Skeletal muscle tissue (tissue), 4 donors: Measurements from ENCODE around the gene BMI1. TPM values are rescaled to one million over a fixed set of nuclear protein-coding genes. Genes with fewer than 3 reads are reported as not detected.

ENCODE experiments used
- H3K27ac ChIP-seq: one replicate; pipeline ENCODE4 v1.7.0; 2013; ENCODE audit warnings: mild to moderate bottlenecking, low read depth, low read length, inconsistent platforms
- H3K27me3 ChIP-seq, 3 donors: one replicate each; pipeline ENCODE4 v1.7.0; 2013; ENCODE audit warnings: low read length in 3 of 3; ENCODE audit not compliant: control insufficient read depth in 3 of 3, insufficient read depth in 3 of 3
- H3K36me3 ChIP-seq, 3 donors: one replicate each; pipeline ENCODE4 v1.7.0; 2013; ENCODE audit warnings: low read length in 3 of 3; ENCODE audit not compliant: control insufficient read depth in 3 of 3, insufficient read depth in 3 of 3
- H3K4me1 ChIP-seq, 3 donors: one replicate each; pipeline ENCODE4 v1.7.0; 2013; ENCODE audit warnings: low read length in 3 of 3, mild to moderate bottlenecking in 3 of 3; ENCODE audit not compliant: control insufficient read depth in 3 of 3, insufficient read depth in 3 of 3
- H3K4me3 ChIP-seq, 3 donors: one replicate each; pipeline ENCODE4 v1.7.0; 2013; ENCODE audit warnings: low read length in 3 of 3
- H3K9ac ChIP-seq, 3 donors: one replicate each; pipeline ENCODE4 v1.7.0; 2013; ENCODE audit warnings: low read length in 3 of 3, mild to moderate bottlenecking in 3 of 3, moderate library complexity in 2 of 3, low read depth in 1 of 3
- H3K9me3 ChIP-seq, 3 donors: one replicate each; pipeline ENCODE4 v1.7.0; 2013; ENCODE audit warnings: low read length in 3 of 3; ENCODE audit not compliant: control insufficient read depth in 3 of 3
- total RNA-seq: library from RNA; depleted of rRNA; stranded (reverse); fragments of >200 nt; gene quantifications from one replicate; pipeline ENCODE4 v1.2.3, GENCODE V29; 2014
- donor health status: Osteomylitis.

Gene BMI1
- 31.3 TPM for total RNA-seq

DNA sequence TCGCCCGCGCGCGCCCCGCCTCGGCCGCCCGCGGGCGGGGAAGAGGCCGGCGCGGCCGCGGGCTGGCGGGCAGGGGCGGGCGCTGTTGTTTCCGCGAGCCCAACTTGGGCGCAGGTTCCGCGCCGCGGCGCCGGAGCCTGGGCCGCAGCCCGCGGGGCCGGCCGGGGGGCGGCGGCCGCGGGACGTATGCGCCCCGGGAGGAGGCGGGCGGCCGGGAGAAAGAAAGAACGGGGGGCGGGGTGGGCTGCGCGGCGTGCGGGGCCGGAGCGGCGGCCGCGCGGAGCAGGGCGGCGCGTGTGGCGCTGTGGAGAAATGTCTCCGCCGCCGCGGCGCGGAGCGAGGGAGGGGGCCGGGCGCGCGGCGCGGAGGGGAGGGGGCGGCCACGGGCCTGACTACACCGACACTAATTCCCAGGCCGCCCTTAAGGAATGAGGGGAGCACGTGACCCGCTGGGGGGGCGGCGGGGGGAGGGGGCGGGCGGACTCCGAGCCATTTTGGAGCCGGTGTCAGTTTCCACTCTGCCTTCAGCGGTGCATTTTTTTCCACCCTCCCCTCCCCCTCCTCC lies at the start of gene BMI1:
Gene BMI1, plus strand, starts transcription at position 509 of the 565 bp plus-strand sequence. CDS start 5,351 bp downstream, outside the sequence.
- Histone ChIP-seq H3K27ac (peak within 1 kb of the TSS; percentile 88), H3K4me1 (peaks cover 19 to 43% (median 20%) of the 10 kb centered on the region in 3 donors), H3K36me3 (no peaks in the 10 kb centered on the region), H3K9ac (peak within 1 kb of the TSS; percentile 79 to 95 (median 90)), H3K27me3 (peaks cover 0 to 7% (median 0%) of the 10 kb centered on the region in 3 donors), H3K4me3 (peak within 1 kb of the TSS; percentile 73 to 80 (median 79)), H3K9me3 (no peaks in the 10 kb centered on the region)

- H3K4me3 ChIP-seq: no peak overlapping the region
- no peaks in the 10 kb centered on the region for H3K27me3 ChIP-seq
- no peaks in the 10 kb centered on the region for H3K4me1 ChIP-seq
- H3K9me3 ChIP-seq: no peaks in the 10 kb centered on the region
- H3K9ac ChIP-seq: no peak overlapping the region
- no peaks in the 10 kb centered on the region for H3K36me3 ChIP-seq
- no peak overlapping the region for H3K27ac ChIP-seq
Observed at GRCh38 chr10:22271786-22272185, 49.1 kb upstream of the BMI1 start.

GRCh38 chr10:22278441-22278782 lies 42.5 kb upstream of the BMI1 start:
- H3K4me3 ChIP-seq: no peak overlapping the region
- no peak overlapping the region for H3K27ac ChIP-seq
- no peaks in the 10 kb centered on the region for H3K36me3 ChIP-seq
- peaks cover 0 to 4% (median 0%) of the 10 kb centered on the region in 3 donors for H3K27me3 ChIP-seq
- H3K9ac ChIP-seq: no peak overlapping the region
- no peaks in the 10 kb centered on the region for H3K4me1 ChIP-seq
- no peaks in the 10 kb centered on the region for H3K9me3 ChIP-seq

GRCh38 chr10:22280078-22280477 lies 40.8 kb upstream of the BMI1 start:
- Histone ChIP-seq H3K27me3 (peaks cover 0 to 4% (median 0%) of the 10 kb centered on the region in 3 donors), H3K4me1 (no peaks in the 10 kb centered on the region), H3K9me3 (no peaks in the 10 kb centered on the region), H3K4me3 (no peak overlapping the region), H3K36me3 (no peaks in the 10 kb centered on the region), H3K9ac (no peak overlapping the region), H3K27ac (no peak overlapping the region)

GRCh38 chr10:22285130-22285529 lies 35.8 kb upstream of the BMI1 start:
- no peaks in the 10 kb centered on the region for H3K9me3 ChIP-seq
- H3K27me3 ChIP-seq: peaks cover 0 to 1% (median 0%) of the 10 kb centered on the region in 3 donors
- H3K4me1 ChIP-seq: no peaks in the 10 kb centered on the region
- no peak overlapping the region for H3K27ac ChIP-seq
- H3K4me3 ChIP-seq: no peak overlapping the region
- no peaks in the 10 kb centered on the region for H3K36me3 ChIP-seq
- no peak overlapping the region for H3K9ac ChIP-seq

DNA sequence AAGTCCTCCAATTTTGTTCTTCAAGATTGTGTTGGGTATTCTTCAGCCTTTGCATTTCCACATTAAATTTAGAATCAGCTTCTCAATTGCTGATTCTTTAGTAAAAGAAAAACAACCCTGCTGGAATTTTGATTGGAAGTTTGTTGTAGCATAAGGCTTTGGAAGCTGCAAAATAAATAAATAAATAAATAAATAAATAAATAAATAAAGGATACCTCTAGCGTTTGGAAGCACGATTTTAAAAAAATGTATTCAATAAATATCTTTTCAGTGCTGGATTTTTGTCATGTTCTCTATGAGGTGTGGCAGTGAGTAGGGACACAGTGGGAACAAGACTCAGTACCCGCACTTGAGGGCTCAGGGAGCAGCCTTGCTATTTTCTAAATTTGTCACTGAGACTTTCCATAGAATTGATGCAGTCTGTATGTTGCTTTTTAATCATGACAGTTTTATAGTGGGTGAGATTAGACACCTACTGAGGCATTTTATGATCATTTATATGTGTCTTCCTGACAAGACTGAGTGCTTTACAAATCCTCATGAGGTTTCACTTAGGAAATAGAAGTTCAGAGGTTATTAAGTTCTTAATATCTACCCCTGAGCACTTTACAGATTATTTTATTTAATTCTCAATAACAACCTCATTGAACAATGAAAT lies 27.0 kb upstream of the BMI1 start:
- no peaks in the 10 kb centered on the region for H3K9me3 ChIP-seq
- H3K4me1 ChIP-seq: no peaks in the 10 kb centered on the region
- H3K4me3 ChIP-seq: no peak overlapping the region
- no peaks in the 10 kb centered on the region for H3K36me3 ChIP-seq
- no peaks in the 10 kb centered on the region for H3K27me3 ChIP-seq
- no peak overlapping the region for H3K27ac ChIP-seq
- H3K9ac ChIP-seq: no peak overlapping the region

DNA sequence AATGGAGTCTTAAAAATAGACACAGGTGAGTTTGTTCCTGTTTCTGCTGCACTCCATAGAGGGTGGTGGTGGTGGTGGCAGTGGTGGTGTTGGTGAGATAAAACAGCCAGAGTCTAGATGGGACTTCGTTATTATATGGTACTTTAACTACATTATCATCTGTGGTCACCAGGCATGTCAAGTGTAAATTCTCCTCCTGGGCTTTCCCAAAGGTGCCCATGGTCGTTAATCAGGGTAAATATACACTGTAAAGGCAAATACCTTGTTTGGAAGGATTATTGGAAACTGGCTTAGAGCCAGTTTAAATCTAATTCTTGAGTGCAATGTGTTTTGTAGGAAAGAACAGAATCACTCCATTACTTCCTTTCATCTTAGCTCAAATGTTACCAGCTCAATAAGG lies 26.2 kb upstream of the BMI1 start:
- no peaks in the 10 kb centered on the region for H3K36me3 ChIP-seq
- H3K9me3 ChIP-seq: no peaks in the 10 kb centered on the region
- H3K27ac ChIP-seq: no peak overlapping the region
- H3K27me3 ChIP-seq: no peaks in the 10 kb centered on the region
- no peak overlapping the region for H3K9ac ChIP-seq
- no peaks in the 10 kb centered on the region for H3K4me1 ChIP-seq
- H3K4me3 ChIP-seq: no peak overlapping the region

- no peaks in the 10 kb centered on the region for H3K36me3 ChIP-seq
- no peaks in the 10 kb centered on the region for H3K9me3 ChIP-seq
- H3K4me1 ChIP-seq: no peaks in the 10 kb centered on the region
- H3K27ac ChIP-seq: no peak overlapping the region
- H3K9ac ChIP-seq: no peak overlapping the region
- H3K4me3 ChIP-seq: no peak overlapping the region
- H3K27me3 ChIP-seq: no peaks in the 10 kb centered on the region
Observed at GRCh38 chr10:22301193-22301592, 19.7 kb upstream of the BMI1 start.

DNA sequence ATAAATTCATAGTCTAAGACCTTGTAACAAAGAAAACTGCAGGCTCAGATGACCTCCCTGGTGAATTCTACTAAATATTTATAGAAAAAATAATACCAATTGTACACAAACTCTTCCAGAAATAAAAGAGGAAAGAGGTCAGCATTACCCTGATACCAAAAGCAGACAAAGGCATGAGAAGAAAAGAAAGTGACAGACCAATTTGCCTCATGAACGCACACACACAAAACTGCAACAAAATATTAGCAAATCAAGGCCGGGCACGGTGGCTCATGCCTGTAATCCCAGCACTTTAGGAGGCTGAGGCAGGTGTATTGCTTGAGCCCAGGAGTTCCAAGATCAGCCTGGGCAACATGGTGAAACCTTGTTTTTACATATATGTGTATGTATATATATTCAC lies 17.4 kb upstream of the BMI1 start:
- Histone ChIP-seq H3K27ac (no peak overlapping the region), H3K4me1 (no peaks in the 10 kb centered on the region), H3K9ac (no peak overlapping the region), H3K4me3 (no peak overlapping the region), H3K36me3 (no peaks in the 10 kb centered on the region), H3K27me3 (no peaks in the 10 kb centered on the region), H3K9me3 (no peaks in the 10 kb centered on the region)

DNA sequence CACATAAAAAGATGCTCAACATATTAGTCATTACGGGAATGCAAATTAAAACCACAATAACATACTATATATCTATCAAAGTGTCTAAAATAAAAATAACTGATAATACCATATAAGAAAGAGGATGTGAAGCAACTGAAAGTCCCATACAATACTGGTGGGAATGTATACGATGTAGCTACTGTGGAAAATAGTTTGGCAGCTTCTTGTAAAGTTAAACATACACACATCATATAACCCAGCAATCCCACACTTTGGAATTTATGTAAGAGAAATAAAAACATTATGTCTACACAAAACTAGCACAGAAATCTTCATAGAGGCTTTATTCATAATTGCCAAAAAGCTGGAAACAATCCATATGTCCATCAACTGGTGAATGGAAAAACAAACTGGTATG lies 15.2 kb upstream of the BMI1 start:
- H3K4me1 ChIP-seq: no peaks in the 10 kb centered on the region
- no peaks in the 10 kb centered on the region for H3K27me3 ChIP-seq

More for the DNA sequence above, 15.2 kb upstream of the BMI1 start:
- H3K36me3 ChIP-seq: no peaks in the 10 kb centered on the region
- H3K4me3 ChIP-seq: no peak overlapping the region
- no peak overlapping the region for H3K9ac ChIP-seq
- H3K9me3 ChIP-seq: no peaks in the 10 kb centered on the region
- no peak overlapping the region for H3K27ac ChIP-seq
